A549 (cell line): ENCODE data around the gene FUBP1. TPM values are rescaled to one million over a fixed set of nuclear protein-coding genes. Genes with fewer than 3 reads are reported as not detected.
A peak's percentile ranks its signal among the peaks of the same experiment; 100 is the strongest.

Source experiments
- ATAC-seq, 2 experiments: fragments of 200-7000 bp in 1 of 2; fragments of >200 bp in 1 of 2; cut with Nextera tagmentation in 1 of 2; cut with Tn5 transposase in 1 of 2; 3 replicates each; pipeline versions ENCODE4 v1.8.0 to v1.9.1; 2018 to 2020; ENCODE audit warnings: mild to moderate bottlenecking in 1 of 2, moderate library complexity in 1 of 2
- CTCF ChIA-PET: fragments of 300-600 bp; sonication (Branson Sonifier 250); formaldehyde crosslinking; extraction: SDS; loops from one replicate; lab custom pipeline; 2021; ENCODE audit warnings: antibody characterized with exemption, inconsistent platforms; lab: Yijun Ruan, JAX
- POLR2A ChIA-PET: fragments of 350-600 bp; formaldehyde crosslinking; extraction: SDS; loops from one replicate; lab custom pipeline; 2021; ENCODE audit warnings: antibody characterized with exemption, inconsistent platforms; lab: Yijun Ruan, JAX
- DNase-seq, 2 experiments: peaks; one replicate each; pipeline versions ENCODE4 v3.0.0 to v3.0.0-alpha.2; 2011 to 2016; ENCODE audit warnings: low read depth in 1 of 2, low spot score in 1 of 2
- FAIRE-seq: peaks from 2 replicates; lab custom pipeline; 2011; peaks lifted over from hg19 to GRCh38; lab: Jason Lieb, UNC
- H3K27ac ChIP-seq, 2 experiments: fragments of >200 bp; sonication (Bioruptor Twin); formaldehyde crosslinking; 3 replicates each; pipeline ENCODE4 v1.5.1; 2016 to 2017
- H3K4me1 ChIP-seq: fragments of >200 bp; sonication (Bioruptor Twin); formaldehyde crosslinking; 3 replicates; pipeline ENCODE4 v1.6.1; 2016
- H3K4me2 ChIP-seq: fragments of >200 bp; sonication (Bioruptor Twin); formaldehyde crosslinking; 3 replicates; pipeline ENCODE4 v1.6.1; 2016
- H3K4me3 ChIP-seq: fragments of >200 bp; sonication (Bioruptor Twin); formaldehyde crosslinking; 3 replicates; pipeline ENCODE4 v1.5.1; 2016
- H3K9me3 ChIP-seq: fragments of >200 bp; sonication (Bioruptor Twin); formaldehyde crosslinking; 3 replicates; pipeline ENCODE4 v1.6.1; 2016
- CEBPB ChIP-seq, 2 experiments: fragments of >200 bp in 1 of 2; sonication (Bioruptor Twin) in 1 of 2; formaldehyde crosslinking in 1 of 2; IDR thresholded peaks; 2 replicates each; pipeline ENCODE4 v1.6.1; 2012 to 2016
- FOSB ChIP-seq: fragments of 250-450 bp; sonication (Bioruptor Pico); IDR thresholded peaks from 2 replicates; pipeline ENCODE4 v1.5.0; 2020; ENCODE audit warnings: mild to moderate bottlenecking, moderate library complexity
- FOSL2 ChIP-seq, 2 experiments: fragments of 450-650 bp in 1 of 2; fragments of >200 bp in 1 of 2; sonication (Bioruptor Twin) in 1 of 2; formaldehyde crosslinking; IDR thresholded peaks; 2 replicates each; pipeline versions ENCODE4 v1.5.0 to v1.6.1; 2016 to 2020; ENCODE audit warnings: mild to moderate bottlenecking in 1 of 2, moderate library complexity in 1 of 2
- NFE2L2 ChIP-seq: fragments of 150-350 bp; conservative IDR thresholded peaks from 2 replicates; pipeline ENCODE4 v1.6.1; 2014; ENCODE audit warnings: low read length
- POLR2AphosphoS2 ChIP-seq: conservative IDR thresholded peaks from 2 replicates; pipeline ENCODE4 v1.6.1; 2012; ENCODE audit warnings: low read length, improper control_type of control experiment, inconsistent platforms
- RAD21 ChIP-seq, 2 experiments: fragments of >200 bp in 1 of 2; sonication (Bioruptor Twin) in 1 of 2; formaldehyde crosslinking in 1 of 2; IDR thresholded peaks in 1 of 2; conservative IDR thresholded peaks in 1 of 2; 2 replicates in 1 of 2; 3 replicates in 1 of 2; pipeline ENCODE4 v1.6.1; 2012 to 2018; ENCODE audit warnings: inconsistent platforms in 1 of 2
- RCOR1 ChIP-seq: fragments of 150-350 bp; IDR thresholded peaks from 2 replicates; pipeline ENCODE4 v1.6.1; 2014; ENCODE audit warnings: antibody characterized with exemption, low read length, low read depth
- SMC3 ChIP-seq: fragments of >200 bp; sonication (Bioruptor Twin); formaldehyde crosslinking; IDR thresholded peaks from 3 replicates; pipeline ENCODE4 v1.6.1; 2018; ENCODE audit warnings: inconsistent platforms
- ZFP36 ChIP-seq: fragments of 450-650 bp; IDR thresholded peaks from 2 replicates; pipeline ENCODE4 v1.6.1; 2014; ENCODE audit warnings: borderline replicate concordance; ENCODE audit not compliant: partially characterized antibody
- ZNF302 ChIP-seq: fragments of 250-450 bp; sonication (Bioruptor Pico); IDR thresholded peaks from 2 replicates; pipeline ENCODE4 v1.9.0; 2021; ENCODE audit warnings: inconsistent platforms, mild to moderate bottlenecking, moderate library complexity
- WGBS: methylation state at CpG from one replicate; pipeline ENCODE4 v1.1.6; 2017; ENCODE audit errors: missing lambda C conversion rate; 5-methylcytosine and 5-hydroxymethylcytosine counted together
- polyA plus RNA-seq, 4 experiments: library from polyadenylated mRNA; depleted of rRNA in 3 of 4; stranded (reverse); fragments of >200 nt; fragmentation: RNase III in 1 of 4; extraction: RNeasy Plus Mini Kit Qiagen cat#74134 plus additional on column Dnase treatment in 1 of 4; gene quantifications; 2 replicates in 3 of 4; 3 replicates in 1 of 4; pipeline ENCODE4 v1.2.3, GENCODE V29; 2011 to 2017
- small RNA-seq, 6 experiments: library from RNA; depleted of rRNA; stranded (forward); fragments of <200 nt; gene quantifications; one replicate each; pipeline ENCODE3, GENCODE V24; 2012
- TF ChIP-seq, protein P1 (sequence below): fragments of 250-450 bp; sonication (Bioruptor Pico); IDR thresholded peaks from 2 replicates; pipeline ENCODE4 v1.5.0; 2021; ENCODE audit warnings: mild to moderate bottlenecking, moderate library complexity, borderline replicate concordance
- TF ChIP-seq, protein P2 (sequence below): fragments of >200 bp; sonication (Bioruptor Twin); formaldehyde crosslinking; IDR thresholded peaks from 3 replicates; pipeline ENCODE4 v1.5.1; 2016

The FUBP1 gene
- polyA plus RNA-seq, 2 of the 4 experiments (the other 2 are of a cell fraction): 128 to 183 TPM

DNA sequence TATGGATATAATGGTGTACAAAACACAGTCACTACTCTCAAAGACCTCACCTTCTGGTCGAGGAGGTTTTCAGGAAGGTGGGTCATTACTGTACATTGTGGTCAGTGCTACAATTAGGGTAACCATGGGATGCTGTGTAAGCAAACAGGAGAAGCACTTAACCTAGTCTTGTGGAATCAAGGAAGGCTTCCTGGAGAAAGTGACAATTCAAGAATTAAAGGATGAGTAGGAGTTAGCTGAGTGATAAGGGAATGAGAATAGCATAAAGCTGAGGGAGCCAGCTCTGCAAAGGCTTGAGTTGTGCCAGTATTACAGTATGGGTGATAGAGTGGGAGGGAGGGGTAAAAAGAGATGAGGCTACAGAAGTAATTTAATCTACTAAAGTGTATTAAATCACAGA is 73.3 kb downstream of the FUBP1 start:
- Histone ChIP-seq H3K4me2 (no peak overlapping the region), H3K4me1 (no peaks in the 10 kb centered on the region), H3K4me3 (no peak overlapping the region), H3K9me3 (no peaks in the 10 kb centered on the region), H3K27ac (no peak overlapping the region)
- POLR2A ChIA-PET: no interaction called here
- ATAC-seq (no peak), FAIRE-seq (no peak), DNase-seq (no peak)
- 0% methylated on average over 1 of the region's 1 CpG for WGBS
- CTCF ChIA-PET: interaction anchor here (0.7 kb wide), 1 partner anchor 1786 kb away, joined by 3 read pairs; no protein-coding TSS in a partner anchor
- TF ChIP-seq ZFP36 (peak; percentile 12), NFE2L2 (no peak)
- TF ChIP-seq, protein P1, sequence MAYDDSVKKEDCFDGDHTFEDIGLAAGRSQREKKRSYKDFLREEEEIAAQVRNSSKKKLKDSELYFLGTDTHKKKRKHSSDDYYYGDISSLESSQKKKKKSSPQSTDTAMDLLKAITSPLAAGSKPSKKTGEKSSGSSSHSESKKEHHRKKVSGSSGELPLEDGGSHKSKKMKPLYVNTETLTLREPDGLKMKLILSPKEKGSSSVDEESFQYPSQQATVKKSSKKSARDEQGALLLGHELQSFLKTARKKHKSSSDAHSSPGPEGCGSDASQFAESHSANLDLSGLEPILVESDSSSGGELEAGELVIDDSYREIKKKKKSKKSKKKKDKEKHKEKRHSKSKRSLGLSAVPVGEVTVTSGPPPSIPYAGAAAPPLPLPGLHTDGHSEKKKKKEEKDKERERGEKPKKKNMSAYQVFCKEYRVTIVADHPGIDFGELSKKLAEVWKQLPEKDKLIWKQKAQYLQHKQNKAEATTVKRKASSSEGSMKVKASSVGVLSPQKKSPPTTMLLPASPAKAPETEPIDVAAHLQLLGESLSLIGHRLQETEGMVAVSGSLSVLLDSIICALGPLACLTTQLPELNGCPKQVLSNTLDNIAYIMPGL (CRISPR knock-in tag): no peak

DNA sequence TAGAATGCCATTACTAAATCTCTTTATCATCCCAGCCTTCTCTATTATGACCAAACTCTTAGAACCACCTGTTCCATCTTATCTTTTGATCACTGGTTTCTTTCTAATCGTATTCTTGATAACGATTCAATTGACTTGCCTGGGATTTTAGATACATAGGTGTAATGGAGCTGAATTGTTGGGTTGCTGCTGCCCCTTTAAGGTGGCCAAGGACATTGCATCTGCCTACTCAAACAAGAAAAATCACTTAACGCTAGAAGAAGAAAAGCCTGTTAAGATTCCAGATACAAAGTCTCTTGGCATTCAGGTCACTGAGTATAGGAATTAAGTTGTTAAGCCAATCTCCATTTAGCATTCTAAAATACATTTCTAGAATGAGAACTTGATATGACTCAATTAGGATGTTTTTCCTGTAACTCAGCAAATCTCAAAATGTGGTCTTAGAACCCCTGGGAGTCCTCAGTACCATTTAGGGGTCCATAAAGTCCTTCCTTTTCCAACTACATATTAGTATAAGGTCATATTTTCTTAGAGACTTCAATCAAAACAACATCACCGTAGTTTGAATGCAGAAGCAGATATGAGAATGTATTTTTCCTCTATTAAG is 78.1 kb downstream of the FUBP1 start:
- H3K4me2 ChIP-seq: no peak overlapping the region
- TF ChIP-seq SMC3: peak; percentile 53
- no peak for TF ChIP-seq CEBPB (IDR thresholded peaks at IDR 0.05)
- TF ChIP-seq RAD21 (conservative IDR thresholded peaks at IDR 0.05 in 1 of 2, IDR thresholded peaks at IDR 0.05 in 1 of 2): peak; percentile 73 to 82
- no peak for TF ChIP-seq POLR2AphosphoS2
- TF ChIP-seq RCOR1: no peak
- no peak for TF ChIP-seq FOSB (CRISPR knock-in tag)
- TF ChIP-seq, protein P2, sequence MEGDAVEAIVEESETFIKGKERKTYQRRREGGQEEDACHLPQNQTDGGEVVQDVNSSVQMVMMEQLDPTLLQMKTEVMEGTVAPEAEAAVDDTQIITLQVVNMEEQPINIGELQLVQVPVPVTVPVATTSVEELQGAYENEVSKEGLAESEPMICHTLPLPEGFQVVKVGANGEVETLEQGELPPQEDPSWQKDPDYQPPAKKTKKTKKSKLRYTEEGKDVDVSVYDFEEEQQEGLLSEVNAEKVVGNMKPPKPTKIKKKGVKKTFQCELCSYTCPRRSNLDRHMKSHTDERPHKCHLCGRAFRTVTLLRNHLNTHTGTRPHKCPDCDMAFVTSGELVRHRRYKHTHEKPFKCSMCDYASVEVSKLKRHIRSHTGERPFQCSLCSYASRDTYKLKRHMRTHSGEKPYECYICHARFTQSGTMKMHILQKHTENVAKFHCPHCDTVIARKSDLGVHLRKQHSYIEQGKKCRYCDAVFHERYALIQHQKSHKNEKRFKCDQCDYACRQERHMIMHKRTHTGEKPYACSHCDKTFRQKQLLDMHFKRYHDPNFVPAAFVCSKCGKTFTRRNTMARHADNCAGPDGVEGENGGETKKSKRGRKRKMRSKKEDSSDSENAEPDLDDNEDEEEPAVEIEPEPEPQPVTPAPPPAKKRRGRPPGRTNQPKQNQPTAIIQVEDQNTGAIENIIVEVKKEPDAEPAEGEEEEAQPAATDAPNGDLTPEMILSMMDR: peak; percentile 62
- no peak for TF ChIP-seq FOSL2 (IDR thresholded peaks at IDR 0.05)
- no peak for TF ChIP-seq FOSL2 (CRISPR knock-in tag; IDR thresholded peaks at IDR 0.05)
- TF ChIP-seq ZNF302 (CRISPR knock-in tag): no peak
- ChIA-PET CTCF (interaction anchor here (0.6 to 1.5 kb wide), 5 partner anchors 13 to 215 kb away, joined by 3 read pairs; partner anchors contain the start of gene NEXN), POLR2A (no interaction called here)
- FAIRE-seq (no peak), ATAC-seq (peak; percentile 77 to 84; a peak in 4 of 6 replicates), DNase-seq (peak; percentile 18 to 66)
- no peak overlapping the region for H3K27ac ChIP-seq
- no peaks in the 10 kb centered on the region for H3K9me3 ChIP-seq
- no peaks in the 10 kb centered on the region for H3K4me1 ChIP-seq
- 9% methylated on average over 4 of the region's 4 CpGs for WGBS
- H3K4me3 ChIP-seq: no peak overlapping the region

DNA sequence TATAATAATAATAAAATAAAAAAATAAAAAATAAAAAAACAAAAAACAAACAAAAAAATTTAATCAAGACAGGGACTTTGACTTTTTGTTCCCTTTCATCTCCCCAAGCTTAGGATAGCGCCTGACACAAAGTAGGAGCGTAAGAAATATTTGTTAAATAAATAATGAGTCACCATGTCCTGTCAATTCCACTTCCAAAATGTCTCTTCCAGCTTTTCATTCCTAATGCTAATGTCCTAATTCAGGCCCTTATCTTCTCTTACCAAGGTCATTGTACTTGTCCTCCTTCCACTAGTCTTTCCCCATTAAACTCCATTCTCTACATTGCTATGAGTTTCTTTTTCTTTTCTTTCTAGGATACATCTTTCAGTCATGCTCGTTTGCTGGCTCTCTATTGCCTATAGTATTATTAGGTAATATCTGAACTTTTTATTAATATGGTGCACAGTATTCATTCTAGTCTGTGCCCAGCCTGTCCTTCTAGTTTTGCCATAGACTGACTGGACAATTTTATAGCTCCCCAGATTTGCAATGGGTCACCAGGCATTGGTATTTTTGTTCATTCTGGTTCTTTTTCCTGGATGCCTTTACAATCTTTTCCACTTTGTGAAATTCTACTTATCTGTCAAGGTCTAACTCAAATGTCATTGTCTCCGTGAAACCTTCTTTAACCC is 79.1 kb downstream of the FUBP1 start:
- Histone ChIP-seq H3K4me1 (no peaks in the 10 kb centered on the region), H3K27ac (no peak overlapping the region), H3K4me2 (no peak overlapping the region), H3K4me3 (no peak overlapping the region), H3K9me3 (no peaks in the 10 kb centered on the region)
- FAIRE-seq (no peak), ATAC-seq (no peak), DNase-seq (no peak)
- CTCF ChIA-PET: interaction anchor here (1.0 to 1.5 kb wide), 4 partner anchors 12 to 74 kb away, joined by 3 read pairs; partner anchors contain the start of gene NEXN
- POLR2A ChIA-PET: no interaction called here
- no peak for TF ChIP-seq FOSL2 (IDR thresholded peaks at IDR 0.05)
- peak; percentile 20; the same call in 1 of the 2 replicates for TF ChIP-seq FOSL2 (CRISPR knock-in tag; IDR thresholded peaks at IDR 0.05)
- TF ChIP-seq ZFP36: no peak
- 50% methylated on average over 4 of the region's 4 CpGs for WGBS

Small RNAs within 50 kb of the gene (small RNA-seq; reads per million reads assigned to genes)
- gene AC103591.3: 1.2 to 13.0 (median 4.3) reads per million in 6 experiments

Other genes starting within 250 kb of the FUBP1 start
- 45.5 and 49.5 TPM in 2 replicates for gene USP33, start 219.2 kb downstream of the FUBP1 start, polyA plus RNA-seq (2011; rRNA removed)
- gene USP33, start 219.2 kb downstream of the FUBP1 start, polyA plus RNA-seq (2017; fragmentation: RNase III; extraction: RNeasy Plus Mini Kit Qiagen cat#74134 plus additional on column Dnase treatment): 22.0 to 22.9 TPM (median 22.1 TPM) in 3 replicates
- 7.4 and 8.2 TPM in 2 replicates for gene MIGA1, start 199.4 kb downstream of the FUBP1 start, polyA plus RNA-seq (2011; rRNA removed)
- gene MIGA1, start 199.4 kb downstream of the FUBP1 start, polyA plus RNA-seq (2017; fragmentation: RNase III; extraction: RNeasy Plus Mini Kit Qiagen cat#74134 plus additional on column Dnase treatment): 6.1 to 6.5 TPM (median 6.2 TPM) in 3 replicates
- 0.54 and 1.8 TPM in 2 replicates for gene NEXN, start 90.4 kb downstream of the FUBP1 start, polyA plus RNA-seq (2011; rRNA removed)
- gene NEXN, start 90.4 kb downstream of the FUBP1 start, polyA plus RNA-seq (2017; fragmentation: RNase III; extraction: RNeasy Plus Mini Kit Qiagen cat#74134 plus additional on column Dnase treatment): 7.3 to 8.7 TPM (median 8.2 TPM) in 3 replicates
- gene DNAJB4, start 25.9 kb upstream of the FUBP1 start, polyA plus RNA-seq (2011; rRNA removed): 18.5 and 30.0 TPM in 2 replicates
- gene DNAJB4, start 25.9 kb upstream of the FUBP1 start, polyA plus RNA-seq (2017; fragmentation: RNase III; extraction: RNeasy Plus Mini Kit Qiagen cat#74134 plus additional on column Dnase treatment): 48.8 to 62.6 TPM (median 49.0 TPM) in 3 replicates
- gene GIPC2, start 66.9 kb upstream of the FUBP1 start, polyA plus RNA-seq (2011; rRNA removed): not detected in 2 replicates
- 0.04 to 0.07 TPM (median 0.06 TPM) in 3 replicates for gene GIPC2, start 66.9 kb upstream of the FUBP1 start, polyA plus RNA-seq (2017; fragmentation: RNase III; extraction: RNeasy Plus Mini Kit Qiagen cat#74134 plus additional on column Dnase treatment)